ENCODE measurements around the gene RETREG3.
"Not testable (repeated sequence)": the region's sequence is repeated elsewhere in the genome, so short reads cannot be mapped to it uniquely, and the experiment has no call there.

RETREG3 gene, protein sequence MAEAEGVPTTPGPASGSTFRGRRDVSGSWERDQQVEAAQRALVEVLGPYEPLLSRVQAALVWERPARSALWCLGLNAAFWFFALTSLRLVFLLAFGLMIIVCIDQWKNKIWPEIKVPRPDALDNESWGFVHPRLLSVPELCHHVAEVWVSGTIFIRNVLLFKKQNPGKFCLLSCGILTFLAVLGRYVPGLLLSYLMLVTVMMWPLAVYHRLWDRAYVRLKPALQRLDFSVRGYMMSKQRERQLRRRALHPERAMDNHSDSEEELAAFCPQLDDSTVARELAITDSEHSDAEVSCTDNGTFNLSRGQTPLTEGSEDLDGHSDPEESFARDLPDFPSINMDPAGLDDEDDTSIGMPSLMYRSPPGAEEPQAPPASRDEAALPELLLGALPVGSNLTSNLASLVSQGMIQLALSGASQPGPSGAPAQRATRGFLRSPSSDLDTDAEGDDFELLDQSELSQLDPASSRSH

DNA sequence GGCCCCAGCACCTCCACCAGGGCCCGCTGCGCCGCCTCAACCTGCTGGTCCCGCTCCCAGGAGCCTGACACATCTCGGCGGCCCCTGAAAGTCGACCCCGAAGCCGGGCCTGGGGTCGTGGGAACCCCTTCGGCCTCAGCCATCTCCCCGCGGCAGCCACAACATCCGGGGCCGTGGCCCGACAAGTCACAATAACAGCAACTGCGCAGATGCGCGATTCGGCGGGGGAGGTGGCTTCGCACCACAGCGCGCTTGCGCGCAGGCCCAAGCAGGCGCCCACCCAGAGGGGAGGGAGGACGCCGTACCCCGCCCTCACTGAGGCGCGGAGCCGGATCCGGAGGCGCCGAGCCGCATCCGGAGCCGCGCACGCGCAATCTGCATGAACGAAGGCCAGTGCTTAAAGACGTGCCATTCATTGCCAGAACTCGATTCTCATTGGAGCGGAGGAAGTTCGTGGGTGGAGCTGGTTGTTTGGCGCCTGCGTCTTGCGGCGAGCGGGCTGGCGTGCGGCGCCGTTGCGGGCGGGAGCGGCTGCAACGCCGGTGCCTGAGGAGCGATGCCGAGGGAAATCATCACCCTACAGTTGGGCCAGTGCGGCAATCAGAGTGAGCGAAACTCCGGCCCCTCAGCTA, at the start of gene RETREG3, which contains the start of gene TUBG1:
Gene RETREG3, minus strand, starts transcription at position 193 of the 632 bp plus-strand sequence. Its CDS starts 50 bp downstream, at position 143.
Gene TUBG1, plus strand, starts transcription at position 502 of the 632 bp plus-strand sequence. Its CDS starts 55 bp downstream, at position 557.
- peak; percentile 99 for DNase-seq (ENCODE audit: low spot score)

GRCh38 chr17:42657824-42658588, 48.8 kb upstream of the RETREG3 start:
- no peak for DNase-seq (ENCODE audit: low spot score)

- DNase-seq (ENCODE audit: low spot score) = no peak
Observed at GRCh38 chr17:42655528-42655927, 46.4 kb upstream of the RETREG3 start.

DNA sequence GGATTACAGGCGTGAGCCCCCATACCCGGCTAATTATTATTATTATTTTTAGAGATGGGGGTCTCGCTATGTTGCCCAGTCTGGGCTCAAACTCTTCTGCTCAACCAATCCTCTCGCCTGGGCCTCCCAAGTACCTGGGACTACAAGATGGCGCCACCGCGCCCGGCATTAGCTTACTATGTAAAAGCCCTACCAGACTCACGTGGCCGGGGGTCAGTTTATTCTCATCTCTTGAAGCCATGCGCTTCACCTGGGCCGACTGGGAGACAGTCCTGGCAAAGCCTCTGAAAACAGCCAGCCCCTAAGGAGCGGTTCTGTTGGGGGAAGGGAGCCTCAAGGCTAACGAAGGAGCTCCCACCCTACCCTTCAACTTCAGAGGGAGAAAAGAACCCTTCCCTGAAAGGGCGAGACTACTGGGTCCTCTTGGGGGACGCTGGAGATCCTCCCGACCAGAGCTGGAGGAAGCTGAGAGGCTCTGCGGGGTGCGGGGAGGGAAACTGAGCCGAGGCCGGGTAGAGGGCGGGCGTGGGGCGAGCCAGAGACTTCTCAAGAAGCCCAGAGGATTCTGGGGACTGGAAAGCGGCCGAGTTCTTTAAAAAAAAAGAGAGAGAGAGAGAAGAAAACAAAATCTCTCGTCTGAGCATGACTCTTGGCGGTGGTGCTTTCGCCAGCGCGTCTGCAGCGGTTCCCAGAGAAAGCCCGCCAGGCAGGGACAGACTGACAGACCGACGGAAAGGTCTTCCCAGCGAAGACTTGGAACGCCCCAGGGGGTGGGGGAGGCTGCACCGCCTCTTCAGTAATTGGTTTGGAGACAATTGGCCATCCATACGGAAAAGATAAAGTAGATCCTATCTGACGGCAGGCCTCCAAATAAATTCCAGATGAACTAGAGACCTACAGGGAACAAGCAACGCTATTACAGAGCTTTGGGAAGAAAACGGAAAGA, 44.3 kb upstream of the RETREG3 start:
- peak; percentile 51 for DNase-seq (ENCODE audit: low spot score)

- DNase-seq (ENCODE audit: low spot score) = no peak
Observed at GRCh38 chr17:42651392-42651791, 42.2 kb upstream of the RETREG3 start.

DNA sequence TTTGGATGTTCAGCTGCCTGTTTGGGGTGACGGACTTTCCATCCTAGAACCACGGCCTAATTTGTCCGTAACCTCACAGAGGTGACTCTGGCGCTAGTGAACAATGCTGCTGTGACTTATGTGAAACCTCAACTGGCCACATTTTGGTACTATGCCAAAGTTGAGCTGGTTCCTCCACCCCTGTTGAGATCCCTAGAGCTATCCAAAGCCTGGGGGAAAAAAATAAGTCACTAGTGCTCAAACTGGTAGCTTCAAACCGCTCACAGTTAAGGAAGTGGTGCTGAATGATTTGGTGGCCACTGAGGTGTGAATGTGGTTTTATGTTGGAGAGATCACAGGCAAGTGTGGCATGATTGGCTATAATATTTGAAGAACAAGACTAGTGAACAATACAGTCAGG, 38.6 kb upstream of the RETREG3 start:
- no peak for DNase-seq (ENCODE audit: low spot score)

DNA sequence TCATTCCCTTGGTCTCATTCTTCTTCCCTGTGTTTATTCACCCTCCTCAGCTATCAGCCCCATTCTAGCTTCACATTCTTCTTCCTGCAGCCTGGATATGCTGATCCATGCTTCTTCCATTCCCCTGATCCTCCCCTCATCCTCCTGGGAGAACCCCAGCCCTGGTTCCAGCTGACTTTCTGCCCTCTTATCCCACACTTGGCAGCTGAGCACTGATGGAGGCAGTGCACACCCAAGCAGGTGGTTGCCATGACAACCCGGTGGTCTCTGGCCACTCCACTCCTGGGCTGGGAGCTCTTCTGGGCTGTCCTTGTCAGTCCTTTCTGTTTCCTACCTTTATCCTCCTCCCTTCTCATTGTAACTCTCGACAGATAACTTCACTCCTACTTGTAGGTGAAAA, 33.2 kb upstream of the RETREG3 start:
- no peak for DNase-seq (ENCODE audit: low spot score)

GRCh38 chr17:42640121-42640520, 30.9 kb upstream of the RETREG3 start:
- no peak for DNase-seq (ENCODE audit: low spot score)

DNA sequence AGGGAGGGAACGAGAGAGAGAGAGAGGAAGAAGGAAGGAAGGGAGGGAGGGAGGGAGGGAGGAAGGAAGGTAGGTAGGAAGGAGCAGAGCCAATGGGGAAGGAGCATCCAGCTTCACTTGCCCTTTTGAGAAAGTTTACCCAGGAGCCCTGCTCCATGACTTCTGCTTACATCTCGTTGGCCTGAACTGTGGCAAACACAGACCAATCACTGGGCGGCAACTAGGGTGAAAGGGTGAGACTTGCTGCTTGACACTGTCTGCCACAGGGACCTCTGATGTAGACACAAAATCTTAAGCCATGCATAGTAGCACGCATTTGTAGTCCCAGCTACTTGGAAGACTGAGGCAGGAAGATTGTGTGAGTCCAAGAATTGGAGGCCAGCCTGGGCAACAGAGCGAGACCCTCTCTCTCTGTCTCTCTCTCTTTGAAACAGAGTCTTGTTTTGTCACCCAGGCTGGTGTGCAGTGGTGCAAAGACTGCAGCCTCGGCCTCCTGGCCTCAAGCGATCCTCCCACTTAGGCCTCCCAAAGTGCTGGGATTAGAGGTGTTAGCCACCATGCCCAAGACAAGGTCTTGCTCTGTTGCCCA, 30.4 kb upstream of the RETREG3 start:
- DNase-seq (ENCODE audit: low spot score) = no peak

DNA sequence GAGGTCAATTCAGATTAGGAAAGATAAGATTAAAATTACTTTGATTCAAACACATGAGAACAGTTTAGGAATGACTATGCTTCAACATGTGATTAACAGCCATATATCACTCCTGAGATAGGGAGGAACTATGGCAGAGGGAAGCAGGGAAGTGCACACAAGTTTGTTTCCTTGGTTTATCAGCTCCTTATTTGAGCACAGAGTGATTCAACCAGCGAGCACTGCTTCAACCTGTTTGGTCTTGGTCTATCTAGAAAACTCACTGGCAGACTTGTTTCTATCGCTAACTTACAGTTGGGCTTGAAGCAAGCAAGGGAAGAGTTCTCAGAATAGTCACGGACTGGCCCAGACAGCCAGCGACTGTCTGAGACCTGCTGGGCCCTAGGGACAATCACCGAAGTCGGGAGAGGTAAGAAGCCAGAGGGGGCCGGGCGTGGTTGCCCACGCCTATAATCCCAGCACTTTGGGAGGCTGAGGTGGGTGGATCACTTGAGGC, 23.8 kb upstream of the RETREG3 start:
- no peak for DNase-seq (ENCODE audit: low spot score)

- no peak for DNase-seq (ENCODE audit: low spot score)
Observed at GRCh38 chr17:42629411-42630009, 20.3 kb upstream of the RETREG3 start.

DNA sequence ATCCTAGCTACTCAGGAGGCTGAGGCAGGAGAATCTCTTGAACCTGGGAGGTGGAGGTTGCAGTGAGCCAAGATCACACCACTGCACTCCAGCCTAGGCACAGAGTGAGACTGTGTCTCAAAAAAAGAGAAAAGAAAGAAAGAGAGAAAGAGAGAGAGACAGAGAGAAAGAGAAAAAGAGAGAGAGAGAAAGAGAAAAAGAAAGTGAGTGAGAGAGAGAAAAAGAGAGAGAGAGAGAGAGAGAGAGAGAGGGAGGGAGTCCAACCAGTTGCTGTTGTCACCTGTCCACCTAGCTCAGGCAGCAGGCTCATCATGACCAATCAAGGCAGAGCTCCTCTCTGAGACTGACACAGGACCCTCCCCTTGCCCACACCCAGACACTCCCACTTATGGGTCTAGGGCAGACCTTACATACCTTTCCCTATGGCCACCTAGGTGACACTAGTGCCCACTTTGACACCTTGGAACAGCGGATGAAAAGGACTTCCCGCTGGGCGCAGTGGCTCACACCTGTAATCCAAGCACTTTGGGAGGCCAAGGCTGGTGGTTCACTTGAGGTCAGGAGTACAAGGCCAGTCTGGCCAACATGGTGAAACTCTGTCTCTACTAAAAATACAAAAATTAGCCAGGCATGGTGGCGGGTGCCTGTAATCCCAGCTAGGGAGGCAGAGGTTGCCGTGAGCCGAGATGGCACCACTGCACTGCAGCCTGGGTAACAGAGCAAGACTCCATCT, 18.0 kb upstream of the RETREG3 start:
- not testable (repeated sequence) for DNase-seq (ENCODE audit: low spot score)

DNA sequence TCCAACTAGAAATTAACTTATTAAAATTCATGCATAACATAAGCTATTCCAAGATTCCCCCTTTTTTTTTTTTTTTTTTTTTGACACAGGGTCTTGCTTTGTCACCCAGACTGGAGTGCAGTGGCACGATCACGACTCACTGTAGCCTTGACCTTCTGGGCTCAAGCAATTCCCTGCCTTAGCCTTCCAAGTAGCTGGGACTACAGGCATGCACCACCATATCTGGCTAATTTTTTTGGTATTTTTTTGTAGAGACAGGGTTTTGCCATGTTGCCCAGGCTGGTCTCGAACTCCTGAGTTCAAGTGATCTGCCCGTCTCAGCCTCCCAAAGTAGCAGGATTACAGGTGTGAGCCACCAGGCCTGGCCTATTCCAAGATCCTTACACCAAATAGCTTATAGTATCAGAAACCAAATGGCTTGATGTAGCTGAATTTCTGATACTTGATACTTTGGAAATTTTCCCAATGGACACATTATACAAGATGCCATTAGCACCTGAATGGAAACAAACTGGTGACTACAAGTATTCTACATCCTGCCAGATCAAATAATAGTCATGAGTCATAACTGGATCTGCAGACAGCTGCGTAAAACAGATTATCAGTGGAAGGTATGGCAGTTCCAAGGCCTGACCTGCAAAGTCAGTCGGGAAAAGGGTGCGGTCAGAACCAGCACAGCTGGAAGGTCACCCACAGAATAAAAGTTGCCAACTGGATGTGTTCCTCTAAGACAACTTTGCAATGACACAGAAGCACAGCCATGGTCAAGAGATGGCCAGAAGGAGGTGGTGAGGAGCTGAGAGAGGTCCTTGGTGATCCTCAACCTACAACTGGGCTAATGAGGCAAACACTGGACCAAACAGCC, 14.8 kb upstream of the RETREG3 start:
- no peak for DNase-seq (ENCODE audit: low spot score)

- DNase-seq (ENCODE audit: low spot score) = no peak
Observed at GRCh38 chr17:42623271-42623670, 14.1 kb upstream of the RETREG3 start.

GRCh38 chr17:42621987-42622386, 12.8 kb upstream of the RETREG3 start:
- DNase-seq (ENCODE audit: low spot score) = not testable (repeated sequence)

- peak; percentile 15 for DNase-seq (ENCODE audit: low spot score)
Observed at GRCh38 chr17:42618442-42619150, 9.4 kb upstream of the RETREG3 start.

- no peak for DNase-seq (ENCODE audit: low spot score)
Observed at GRCh38 chr17:42617956-42618431, 8.8 kb upstream of the RETREG3 start.

Measured in Ammon's horn (tissue), 1 donor.